GM20000 (cell line): ENCODE results near the gene GSG1L.

Experiments
- DNase-seq: peaks from one replicate; pipeline ENCODE4 v3.0.0; 2012; ENCODE audit warnings: low spot score
- TF ChIP-seq, protein P1 (sequence below): IDR thresholded peaks from 2 replicates; pipeline ENCODE4 v1.5.1; 2012; ENCODE audit warnings: mild to moderate bottlenecking, control low read depth; ENCODE audit errors: extremely low read depth, missing control alignments

Gene GSG1L

DNA sequence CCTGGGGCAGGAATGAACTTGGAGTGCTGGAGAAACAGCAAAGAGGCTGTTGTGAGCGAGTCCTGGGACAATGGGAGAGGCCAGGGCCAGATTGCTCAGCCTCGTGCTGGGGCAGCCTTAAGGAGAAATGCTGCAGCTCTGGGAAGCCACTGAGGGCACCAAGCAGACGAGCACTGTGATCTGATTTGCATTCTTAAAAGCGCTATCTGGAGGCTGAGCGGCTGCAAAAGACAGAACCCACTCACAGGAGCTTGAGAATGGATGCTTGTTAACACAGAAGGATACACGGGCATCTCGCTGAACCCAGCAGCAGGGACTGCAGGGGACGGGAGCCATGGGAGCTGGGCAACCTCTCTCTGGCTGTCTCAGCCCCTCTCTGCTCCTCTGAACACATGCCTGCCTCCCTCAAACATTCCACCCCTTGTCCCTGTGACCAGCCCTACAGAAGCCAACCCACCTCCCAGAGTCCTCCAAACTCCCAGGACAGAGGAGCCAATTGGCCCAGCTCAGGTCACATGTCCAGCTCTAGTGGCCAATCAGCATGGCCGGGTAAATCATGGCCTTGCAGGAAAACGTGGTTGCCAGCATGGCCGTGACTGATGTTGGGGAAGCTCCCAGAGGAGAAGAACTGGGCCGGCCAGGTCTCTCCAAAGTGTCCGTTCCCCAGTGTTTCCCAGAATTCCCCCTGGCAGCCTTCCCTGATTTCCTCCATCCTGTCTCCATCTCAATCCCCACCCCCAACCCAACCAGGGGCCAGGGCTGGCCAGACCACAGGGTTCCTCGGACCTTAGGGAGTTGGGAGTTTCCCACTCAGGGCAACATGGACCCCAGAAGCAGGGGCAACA is 60.3 kb downstream of the GSG1L start:
- TF ChIP-seq, protein P1, sequence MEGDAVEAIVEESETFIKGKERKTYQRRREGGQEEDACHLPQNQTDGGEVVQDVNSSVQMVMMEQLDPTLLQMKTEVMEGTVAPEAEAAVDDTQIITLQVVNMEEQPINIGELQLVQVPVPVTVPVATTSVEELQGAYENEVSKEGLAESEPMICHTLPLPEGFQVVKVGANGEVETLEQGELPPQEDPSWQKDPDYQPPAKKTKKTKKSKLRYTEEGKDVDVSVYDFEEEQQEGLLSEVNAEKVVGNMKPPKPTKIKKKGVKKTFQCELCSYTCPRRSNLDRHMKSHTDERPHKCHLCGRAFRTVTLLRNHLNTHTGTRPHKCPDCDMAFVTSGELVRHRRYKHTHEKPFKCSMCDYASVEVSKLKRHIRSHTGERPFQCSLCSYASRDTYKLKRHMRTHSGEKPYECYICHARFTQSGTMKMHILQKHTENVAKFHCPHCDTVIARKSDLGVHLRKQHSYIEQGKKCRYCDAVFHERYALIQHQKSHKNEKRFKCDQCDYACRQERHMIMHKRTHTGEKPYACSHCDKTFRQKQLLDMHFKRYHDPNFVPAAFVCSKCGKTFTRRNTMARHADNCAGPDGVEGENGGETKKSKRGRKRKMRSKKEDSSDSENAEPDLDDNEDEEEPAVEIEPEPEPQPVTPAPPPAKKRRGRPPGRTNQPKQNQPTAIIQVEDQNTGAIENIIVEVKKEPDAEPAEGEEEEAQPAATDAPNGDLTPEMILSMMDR, result no peak
- no peak for DNase-seq

DNA sequence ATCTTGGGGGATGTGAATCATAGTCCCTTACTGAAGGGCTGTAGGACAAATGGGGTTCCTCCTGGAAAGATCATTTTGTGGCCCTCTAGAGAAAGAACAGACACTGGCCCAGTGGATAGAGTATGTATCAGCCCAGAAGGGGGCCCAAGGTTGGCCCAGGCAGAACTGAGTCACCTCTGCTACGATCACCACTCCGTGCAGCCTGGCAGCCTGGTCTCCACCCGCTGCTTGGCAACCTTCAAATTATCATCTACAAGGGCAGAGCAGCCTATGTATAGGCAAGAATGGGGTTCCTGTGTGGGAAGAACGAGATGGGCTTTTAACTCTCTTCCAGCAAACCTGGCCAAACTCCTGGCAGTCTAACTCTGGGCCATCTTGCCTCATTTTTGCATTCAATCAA is 61.9 kb downstream of the GSG1L start:
- TF ChIP-seq, protein P1, result no peak
- DNase-seq, result no peak

DNA sequence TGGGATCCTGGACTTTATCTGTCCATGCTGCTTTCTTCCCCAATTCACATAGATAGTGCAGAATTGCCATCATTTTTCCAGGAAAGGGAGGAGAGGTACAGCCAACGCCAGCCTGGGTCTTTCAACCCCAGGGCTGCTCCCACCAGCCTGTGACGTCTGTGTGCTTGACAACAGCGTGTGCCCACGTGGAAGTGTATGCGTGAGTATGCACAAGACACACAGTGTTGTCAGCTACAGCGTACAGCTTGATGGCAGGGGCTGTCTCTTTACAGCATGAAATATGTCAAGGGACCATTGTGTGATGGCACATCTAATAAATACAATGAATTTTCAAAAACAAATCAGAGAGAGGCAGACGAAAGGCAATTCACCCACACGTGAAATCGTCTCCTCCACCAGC is 62.3 kb downstream of the GSG1L start:
- TF ChIP-seq, protein P1, result no peak

DNA sequence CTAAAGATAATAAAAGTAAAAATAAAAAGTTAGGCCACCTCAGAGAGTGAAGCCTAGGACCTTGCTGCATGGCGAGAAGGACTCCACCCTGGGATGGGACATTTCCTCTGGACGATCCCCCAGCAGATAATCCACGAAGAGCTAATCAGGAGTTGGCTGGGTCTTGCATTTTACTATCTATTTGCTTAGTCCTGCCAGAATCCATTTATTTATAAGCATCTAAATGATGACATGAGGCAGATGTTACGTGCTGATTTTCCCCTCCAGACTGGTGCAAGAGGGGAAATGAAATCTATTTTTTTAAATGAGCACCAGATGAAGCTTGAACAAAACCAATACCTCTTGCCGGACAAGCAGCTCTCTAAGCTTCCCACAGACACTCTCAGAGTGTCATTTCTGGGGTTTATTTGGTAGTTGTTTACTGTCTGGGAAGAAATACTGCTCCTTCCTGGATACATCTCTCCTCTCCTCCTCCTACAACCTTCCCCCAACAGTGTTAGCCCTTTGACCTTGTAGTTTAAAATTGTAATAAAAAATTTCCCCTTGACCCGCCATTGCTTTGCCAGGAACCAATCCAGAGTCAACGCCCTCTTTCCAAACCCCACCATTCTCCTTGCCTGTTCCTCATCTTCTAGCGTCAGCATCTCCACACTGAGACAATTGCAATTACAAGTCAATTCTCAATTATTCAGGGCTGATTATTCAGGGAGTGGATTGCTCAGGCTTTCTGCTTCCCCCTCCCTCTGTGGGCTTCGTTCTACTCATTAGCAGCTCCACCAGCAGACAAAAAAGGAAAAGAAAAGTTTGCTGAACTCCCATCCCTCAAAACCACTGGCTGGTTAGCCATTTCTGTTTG is 63.0 kb downstream of the GSG1L start:
- TF ChIP-seq, protein P1, result no peak

More for the DNA sequence above, 62.3 kb downstream of the GSG1L start:
- no peak for DNase-seq

DNA sequence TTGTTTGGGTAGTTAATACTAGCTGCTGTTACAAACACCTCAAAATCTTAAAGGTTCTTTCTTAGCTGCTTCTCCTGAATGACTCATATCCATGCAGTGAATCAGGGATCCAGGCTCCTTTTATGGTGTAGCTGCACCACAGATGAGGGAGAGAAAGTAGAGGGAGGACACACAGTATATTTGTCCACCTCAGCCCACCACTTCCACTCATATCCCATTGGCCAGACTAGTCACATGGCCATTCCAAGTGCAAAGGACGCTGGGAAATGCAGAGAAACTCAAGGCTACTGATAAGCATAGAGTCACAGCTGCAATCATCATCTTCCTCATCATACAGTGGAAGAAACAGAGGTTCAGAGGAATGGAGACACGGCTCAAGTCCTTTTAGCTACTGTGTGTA is 63.8 kb downstream of the GSG1L start:
- TF ChIP-seq, protein P1, result no peak
- no peak for DNase-seq

More for the DNA sequence above, 63.0 kb downstream of the GSG1L start:
- no peak for DNase-seq

DNA sequence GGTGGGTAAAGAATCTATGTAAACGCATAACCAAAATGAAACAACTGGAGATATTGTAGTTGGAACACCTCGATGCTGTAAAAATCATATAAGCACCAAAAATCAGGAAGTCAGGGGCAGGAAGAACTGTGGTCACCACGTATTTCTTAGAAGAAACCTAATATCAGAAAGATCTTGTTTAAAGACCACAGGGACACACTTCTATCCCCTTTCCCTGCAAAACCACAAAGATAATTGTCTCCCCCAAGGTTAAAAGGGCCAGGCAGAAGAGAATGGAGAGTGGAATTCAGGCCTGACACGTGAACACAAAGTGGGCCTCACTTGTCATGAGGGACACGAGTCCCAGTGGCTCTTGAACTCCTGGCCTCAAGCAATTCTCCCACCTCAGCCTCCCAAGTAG is 68.1 kb downstream of the GSG1L start:
- TF ChIP-seq, protein P1, result no peak
- DNase-seq, result no peak

DNA sequence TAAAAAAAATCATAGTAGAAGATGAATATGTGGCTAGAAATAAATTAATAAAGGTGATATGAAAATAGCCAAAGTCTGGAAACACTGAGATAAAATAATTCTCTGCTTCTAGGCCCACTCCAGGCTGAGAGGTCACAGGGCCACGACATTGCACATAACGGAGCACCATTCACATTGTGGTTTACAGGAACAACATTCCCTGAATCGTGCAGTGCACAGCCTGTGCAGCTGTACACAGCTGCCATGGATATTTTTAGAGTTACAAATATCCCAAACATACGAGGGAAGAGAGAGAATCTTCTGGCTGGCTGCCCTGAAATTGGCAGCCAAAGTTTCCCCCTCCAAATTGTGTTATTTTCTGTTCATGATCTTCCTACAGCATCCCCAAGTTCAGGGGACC is 68.8 kb downstream of the GSG1L start:
- DNase-seq, result no peak
- TF ChIP-seq, protein P1, result no peak
